Adrenal gland (tissue), 5 donors: ENCODE measurements around the gene SNX8.
"Not testable (repeated sequence)": the region's sequence is repeated elsewhere in the genome, so short reads cannot be mapped to it uniquely, and the experiment has no call there.

ENCODE experiments used
- POLR2A ChIP-seq, 2 donors: fragments of 450-650 bp; IDR thresholded peaks; one replicate each; pipeline ENCODE4 v1.6.1; 2017; ENCODE audit warnings: antibody characterized with exemption in 2 of 2, mild to moderate bottlenecking in 2 of 2, moderate library complexity in 1 of 2
- TF ChIP-seq, protein P1 (sequence below), 6 experiments: fragments of 450-650 bp in 4 of 6; fragments of 200-600 bp in 2 of 6; sonication (generic) in 1 of 6; IDR thresholded peaks; 1 replicate in 5 of 6; 2 replicates in 1 of 6; pipeline versions ENCODE4 v1.5.1 to v1.8.0; 2016 to 2021; ENCODE audit warnings: antibody characterized with exemption in 6 of 6, mild to moderate bottlenecking in 2 of 6, moderate library complexity in 1 of 6
- donor health status: DM: no; HTN: no; CAD: no.

DNA sequence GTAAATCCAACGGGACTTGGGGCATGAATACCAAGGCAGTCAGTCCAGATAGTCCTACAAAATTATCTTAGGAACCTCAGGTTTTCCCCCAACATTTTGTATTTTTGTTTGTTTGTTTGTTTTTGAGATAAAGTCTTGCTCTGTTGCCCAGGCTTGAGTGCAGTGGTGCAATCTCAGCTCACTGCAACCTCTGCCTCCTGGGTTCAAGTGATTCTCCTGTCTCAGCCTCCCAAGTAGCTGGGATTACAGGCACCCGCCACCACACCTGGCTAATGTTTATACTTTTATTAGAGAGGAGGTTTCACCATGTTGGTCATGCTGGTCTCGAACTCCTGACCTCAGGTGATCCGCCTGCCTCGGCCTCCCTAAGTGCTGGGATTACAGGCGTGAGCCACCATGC is 9.0 kb downstream of the SNX8 start:
- TF ChIP-seq, protein P1, sequence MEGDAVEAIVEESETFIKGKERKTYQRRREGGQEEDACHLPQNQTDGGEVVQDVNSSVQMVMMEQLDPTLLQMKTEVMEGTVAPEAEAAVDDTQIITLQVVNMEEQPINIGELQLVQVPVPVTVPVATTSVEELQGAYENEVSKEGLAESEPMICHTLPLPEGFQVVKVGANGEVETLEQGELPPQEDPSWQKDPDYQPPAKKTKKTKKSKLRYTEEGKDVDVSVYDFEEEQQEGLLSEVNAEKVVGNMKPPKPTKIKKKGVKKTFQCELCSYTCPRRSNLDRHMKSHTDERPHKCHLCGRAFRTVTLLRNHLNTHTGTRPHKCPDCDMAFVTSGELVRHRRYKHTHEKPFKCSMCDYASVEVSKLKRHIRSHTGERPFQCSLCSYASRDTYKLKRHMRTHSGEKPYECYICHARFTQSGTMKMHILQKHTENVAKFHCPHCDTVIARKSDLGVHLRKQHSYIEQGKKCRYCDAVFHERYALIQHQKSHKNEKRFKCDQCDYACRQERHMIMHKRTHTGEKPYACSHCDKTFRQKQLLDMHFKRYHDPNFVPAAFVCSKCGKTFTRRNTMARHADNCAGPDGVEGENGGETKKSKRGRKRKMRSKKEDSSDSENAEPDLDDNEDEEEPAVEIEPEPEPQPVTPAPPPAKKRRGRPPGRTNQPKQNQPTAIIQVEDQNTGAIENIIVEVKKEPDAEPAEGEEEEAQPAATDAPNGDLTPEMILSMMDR (IDR thresholded peaks at IDR 0.05): not testable (repeated sequence)
- not testable (repeated sequence) for TF ChIP-seq POLR2A (IDR thresholded peaks at IDR 0.05)
